Nephron progenitor cell (in vitro differentiated cells): ENCODE data around the gene SHISA6.

Experiments
- DNase-seq: peaks from one replicate; pipeline ENCODE4 v3.0.0; 2021
- H3K27ac Mint-ChIP-seq: 2 replicates; pipeline ENCODE4 v1.8.0; 2021; ENCODE audit warnings: mild to moderate bottlenecking, moderate library complexity, mixed read lengths
- H3K27me3 Mint-ChIP-seq: 2 replicates; pipeline ENCODE4 v1.8.0; 2021; ENCODE audit warnings: mild to moderate bottlenecking, low read depth, mixed read lengths; ENCODE audit not compliant: poor library complexity
- H3K36me3 Mint-ChIP-seq: 2 replicates; pipeline ENCODE4 v1.8.0; 2021; ENCODE audit warnings: low read depth, mixed read lengths
- H3K4me1 Mint-ChIP-seq: 2 replicates; pipeline ENCODE4 v1.8.0; 2021; ENCODE audit warnings: mixed read lengths
- H3K4me3 Mint-ChIP-seq: 2 replicates; pipeline ENCODE4 v1.8.0; 2021; ENCODE audit warnings: mild to moderate bottlenecking, moderate library complexity, mixed read lengths
- H3K9me3 Mint-ChIP-seq: 2 replicates; pipeline ENCODE4 v1.8.0; 2021; ENCODE audit warnings: mild to moderate bottlenecking, moderate library complexity, mixed read lengths
- CTCF ChIP-seq: fragments of 200-600 bp; sonication (generic); IDR thresholded peaks from 2 replicates; pipeline ENCODE4 v1.5.0; 2021; ENCODE audit warnings: antibody characterized with exemption

The SHISA6 gene

GRCh38 chr17:11240841-11241610 is at the start of gene SHISA6:
SHISA6 (plus strand) TSS chr17:11241213.
- DNase-seq: peak; percentile 63
- H3K27me3 Mint-ChIP-seq: peaks cover 17% of the 10 kb centered on the region
- H3K27ac Mint-ChIP-seq: no peak within 1 kb of the TSS
- H3K36me3 Mint-ChIP-seq: no peaks in the 10 kb centered on the region
- H3K9me3 Mint-ChIP-seq: no peaks in the 10 kb centered on the region
- peaks cover 69% of the 10 kb centered on the region for H3K4me1 Mint-ChIP-seq
- no peak for TF ChIP-seq CTCF
- peak within 1 kb of the TSS; percentile 75 for H3K4me3 Mint-ChIP-seq

- no peak for TF ChIP-seq CTCF
- Mint-ChIP-seq H3K27me3 (peaks cover 11% of the 10 kb centered on the region), H3K4me3 (no peak overlapping the region), H3K27ac (no peak overlapping the region), H3K9me3 (peaks cover 9% of the 10 kb centered on the region), H3K36me3 (no peaks in the 10 kb centered on the region), H3K4me1 (no peaks in the 10 kb centered on the region)
- DNase-seq: no peak
These were observed 45.2 kb upstream of the SHISA6 start for GRCh38 chr17:11195801-11196200.

- DNase-seq: no peak
These were observed 36.0 kb upstream of the SHISA6 start for GRCh38 chr17:11204991-11205390.

GRCh38 chr17:11205659-11206058 is 35.4 kb upstream of the SHISA6 start:
- DNase-seq: peak; percentile 9
- Mint-ChIP-seq H3K27ac (peak overlapping the region; percentile 80), H3K36me3 (peaks cover 18% of the 10 kb centered on the region), H3K9me3 (peaks cover 39% of the 10 kb centered on the region), H3K4me1 (peaks cover 24% of the 10 kb centered on the region), H3K27me3 (peaks cover 8% of the 10 kb centered on the region), H3K4me3 (no peak overlapping the region)
- no peak for TF ChIP-seq CTCF

More at GRCh38 chr17:11204991-11205390, 36.0 kb upstream of the SHISA6 start:
- peaks cover 11% of the 10 kb centered on the region for H3K36me3 Mint-ChIP-seq
- no peak overlapping the region for H3K4me3 Mint-ChIP-seq
- no peak for TF ChIP-seq CTCF
- H3K27me3 Mint-ChIP-seq: peaks cover 8% of the 10 kb centered on the region
- peaks cover 24% of the 10 kb centered on the region for H3K4me1 Mint-ChIP-seq
- peak overlapping the region; percentile 80 for H3K27ac Mint-ChIP-seq
- H3K9me3 Mint-ChIP-seq: peaks cover 33% of the 10 kb centered on the region

GRCh38 chr17:11209906-11210305 is 31.1 kb upstream of the SHISA6 start:
- H3K9me3 Mint-ChIP-seq: peaks cover 59% of the 10 kb centered on the region
- no peak for TF ChIP-seq CTCF
- H3K4me3 Mint-ChIP-seq: no peak overlapping the region

GRCh38 chr17:11212792-11213191 is 28.2 kb upstream of the SHISA6 start:
- Mint-ChIP-seq H3K4me3 (no peak overlapping the region), H3K27me3 (peaks cover 5% of the 10 kb centered on the region), H3K9me3 (peaks cover 48% of the 10 kb centered on the region), H3K27ac (no peak overlapping the region), H3K4me1 (no peaks in the 10 kb centered on the region), H3K36me3 (peaks cover 27% of the 10 kb centered on the region)
- no peak for TF ChIP-seq CTCF
- DNase-seq: no peak

More at GRCh38 chr17:11209906-11210305, 31.1 kb upstream of the SHISA6 start:
- Mint-ChIP-seq H3K36me3 (peaks cover 30% of the 10 kb centered on the region), H3K4me1 (peaks cover 20% of the 10 kb centered on the region), H3K27ac (no peak overlapping the region), H3K27me3 (peaks cover 6% of the 10 kb centered on the region)
- no peak for DNase-seq
